DMS53 treated with DMSO at 0.1 percent for 48 hours (cell line): ENCODE results near the gene MPG.
"Not testable (repeated sequence)": the region's sequence is repeated elsewhere in the genome, so short reads cannot be mapped to it uniquely, and the experiment has no call there.

Experiments
- DNase-seq: peaks from one replicate; lab custom pipeline; 2025; ENCODE audit not compliant: unreplicated experiment; lab: John Stamatoyannopoulos, UW

Gene MPG

GRCh38 chr16:112153-112840 is 34.3 kb downstream of the MPG start:
- DNase-seq: no peak

DNA sequence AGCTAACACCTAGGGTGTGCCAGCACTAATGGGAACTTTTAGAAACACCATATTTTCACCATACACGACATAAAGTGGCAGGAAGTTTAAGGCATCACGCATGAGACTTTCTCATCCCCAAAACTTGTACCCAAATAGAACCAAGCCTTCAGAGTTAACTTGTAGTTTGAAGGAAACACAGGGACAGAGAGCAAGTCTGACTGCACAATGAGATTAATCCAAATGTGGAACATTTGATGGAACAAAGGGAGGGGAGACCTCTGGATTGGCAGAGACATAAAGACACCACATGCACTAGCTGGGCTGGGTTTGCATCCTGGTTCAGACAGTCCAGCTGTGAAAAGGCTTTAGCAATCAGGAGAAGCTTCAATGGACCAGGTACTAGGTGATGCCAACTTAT is 36.3 kb downstream of the MPG start:
- no peak for DNase-seq

GRCh38 chr16:116015-116414 is 38.0 kb downstream of the MPG start:
- DNase-seq: no peak

DNA sequence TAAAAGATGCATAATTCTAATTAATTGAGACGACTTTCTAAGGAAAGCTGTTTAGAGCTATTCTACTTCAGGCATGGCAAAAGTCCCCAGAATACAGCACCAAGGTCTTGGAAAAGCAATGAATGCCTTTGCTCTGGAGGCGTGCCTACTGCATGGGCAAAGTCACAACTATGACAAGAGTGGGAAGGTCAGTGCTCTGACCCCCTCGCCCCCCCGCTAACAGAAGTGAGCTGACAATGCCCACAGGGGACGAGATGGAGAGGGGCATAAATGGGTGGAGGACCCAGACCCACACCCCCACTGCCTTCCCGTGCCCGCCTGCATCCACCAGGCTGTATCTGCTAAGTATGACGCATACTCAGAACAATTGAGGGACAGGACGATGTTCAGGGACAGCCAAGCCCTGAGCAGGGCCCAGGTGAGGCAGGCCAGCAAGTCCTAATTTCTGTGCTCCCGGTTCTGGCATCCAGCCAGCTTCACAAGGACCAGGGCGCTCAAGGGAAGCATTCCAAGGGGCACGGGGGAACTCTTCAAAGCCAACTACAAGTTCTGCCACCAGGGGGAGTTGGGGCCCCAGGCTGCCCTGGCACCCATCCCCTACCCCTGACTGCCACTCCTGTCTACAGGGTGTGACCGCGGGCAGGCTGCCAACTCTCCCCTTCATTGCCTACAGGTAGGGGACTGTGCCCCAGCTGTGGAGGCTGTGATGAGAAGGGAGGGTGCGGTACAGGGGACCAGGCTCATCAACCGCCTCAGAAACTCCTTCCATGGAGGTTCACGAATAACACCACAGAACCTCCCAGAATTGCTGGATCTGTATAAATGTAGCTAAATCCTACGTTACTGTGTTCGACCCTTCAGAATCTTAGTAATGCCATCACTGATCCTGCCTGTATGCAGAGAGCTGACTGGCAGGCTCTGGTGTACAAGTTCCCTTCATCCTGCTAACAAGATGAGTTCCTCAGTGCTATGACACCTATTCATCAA is 39.6 kb downstream of the MPG start:
- DNase-seq: no peak

- no peak for DNase-seq
Observed at GRCh38 chr16:118857-119256, 40.8 kb downstream of the MPG start.

DNA sequence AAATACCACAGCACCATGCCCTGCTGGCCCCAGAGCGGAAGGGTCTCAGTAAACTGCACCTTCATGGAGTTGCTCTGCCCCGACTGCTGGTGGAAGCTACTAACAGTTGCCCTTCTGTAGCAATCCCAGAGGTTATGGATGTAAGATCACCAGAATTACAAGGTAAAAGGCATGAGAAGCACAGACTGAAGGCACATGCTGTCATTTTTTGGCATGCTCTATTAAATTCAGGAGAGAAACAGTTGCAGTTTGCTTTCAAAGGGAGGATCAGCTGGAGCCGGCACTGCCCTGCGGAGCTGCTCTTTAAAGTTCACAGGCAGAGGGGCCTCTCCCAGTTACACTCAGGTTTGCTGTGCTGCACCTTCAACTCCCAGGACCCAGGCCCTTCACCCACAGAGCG is 41.3 kb downstream of the MPG start:
- DNase-seq: no peak

- DNase-seq: no peak
Observed at GRCh38 chr16:119835-120491, 41.9 kb downstream of the MPG start.

GRCh38 chr16:120756-121155 is 42.7 kb downstream of the MPG start:
- no peak for DNase-seq

DNA sequence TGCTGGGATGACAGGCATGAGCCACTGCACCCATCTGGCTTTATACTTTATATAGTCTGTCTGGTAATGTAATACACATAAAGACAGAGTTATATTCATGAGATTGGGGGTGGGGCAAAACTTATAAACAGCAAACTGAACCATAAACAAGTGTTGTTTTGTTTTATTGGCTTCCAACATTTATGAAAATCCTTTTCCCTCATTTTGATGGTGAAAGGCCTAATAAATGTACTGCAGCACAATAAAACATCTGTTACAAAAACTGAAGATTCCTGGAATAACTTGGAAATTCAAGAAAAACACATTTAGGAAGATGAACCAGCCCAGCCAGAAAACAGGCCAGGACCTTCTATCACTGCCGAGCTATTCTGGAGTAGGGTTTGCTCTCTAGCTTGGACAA is 44.3 kb downstream of the MPG start:
- DNase-seq: no peak

- DNase-seq: not testable (repeated sequence)
Observed at GRCh38 chr16:123558-124350, 45.7 kb downstream of the MPG start.

- no peak for DNase-seq
Observed at GRCh38 chr16:125011-125410, 47.0 kb downstream of the MPG start.

DNA sequence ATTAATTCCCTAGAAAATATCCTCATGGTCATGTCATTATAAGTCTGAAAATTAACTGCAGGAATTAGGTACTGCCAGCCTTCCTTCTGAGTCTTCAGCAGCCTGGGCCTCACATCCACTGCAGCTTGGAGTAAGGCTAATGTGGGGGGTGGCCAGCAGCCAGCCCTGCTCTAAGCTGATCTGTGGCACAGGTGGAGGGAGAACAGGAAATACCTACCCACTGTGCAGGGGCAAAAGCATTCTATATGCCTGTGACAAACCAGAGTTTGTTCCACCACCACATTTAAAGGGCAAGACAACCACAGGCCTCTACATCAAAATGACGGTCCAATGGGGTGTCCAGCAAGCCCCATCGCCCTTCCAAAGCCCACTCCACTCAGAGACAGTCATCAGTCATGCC is 51.0 kb downstream of the MPG start:
- DNase-seq: no peak

GRCh38 chr16:130533-131173 is 52.6 kb downstream of the MPG start:
- DNase-seq: no peak

DNA sequence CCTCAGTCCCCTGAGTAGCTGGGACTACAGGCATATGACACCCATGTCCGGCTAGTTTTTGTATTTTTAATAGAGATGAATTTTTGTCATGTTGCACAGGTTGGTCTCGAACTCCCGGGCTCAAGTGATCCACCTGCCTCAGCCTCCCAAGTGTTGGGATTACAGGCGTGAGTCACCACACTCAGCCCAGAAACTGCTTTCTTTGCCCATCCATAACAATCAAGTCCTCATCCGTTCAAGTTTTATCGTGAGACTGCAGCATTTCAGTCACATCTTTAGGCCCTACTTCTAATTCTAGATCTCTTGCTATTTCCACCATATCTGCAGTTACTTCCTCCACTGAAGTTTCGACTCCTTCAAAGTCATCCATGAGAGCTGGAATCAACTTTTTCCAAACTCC is 54.1 kb downstream of the MPG start:
- DNase-seq: no peak

- DNase-seq: no peak
Observed at GRCh38 chr16:133716-134115, 55.7 kb downstream of the MPG start.
